Measurements from ENCODE around the gene INMT.

INMT gene

GRCh38 chr7:30796105-30796869, 44.4 kb downstream of the INMT start (continued):
- no peak for TF ChIP-seq ZNF248 (tag by site-specific recombination; IDR thresholded peaks at IDR 0.05)

GRCh38 chr7:30797176-30798040, 45.5 kb downstream of the INMT start:
- Histone ChIP-seq H3K9me3 (ENCODE audit: control insufficient read depth, insufficient read depth, low read depth, low read length) (no peaks in the 10 kb centered on the region), H3K27ac (ENCODE audit: extremely low read depth, low read depth, low read length) (no peak overlapping the region), H3K36me3 (ENCODE audit: control insufficient read depth in 2 of 2, insufficient read depth in 1 of 2, low read length in 2 of 2) (peaks cover 0 to 3% of the 10 kb centered on the region in 2 experiments; a peak in 1 of 3 replicates), H3K4me1 (ENCODE audit: control insufficient read depth, insufficient read depth, low read length) (no peaks in the 10 kb centered on the region), H3K4me3 (ENCODE audit: low read depth, low read length) (no peak overlapping the region)
- TF ChIP-seq, protein P1, sequence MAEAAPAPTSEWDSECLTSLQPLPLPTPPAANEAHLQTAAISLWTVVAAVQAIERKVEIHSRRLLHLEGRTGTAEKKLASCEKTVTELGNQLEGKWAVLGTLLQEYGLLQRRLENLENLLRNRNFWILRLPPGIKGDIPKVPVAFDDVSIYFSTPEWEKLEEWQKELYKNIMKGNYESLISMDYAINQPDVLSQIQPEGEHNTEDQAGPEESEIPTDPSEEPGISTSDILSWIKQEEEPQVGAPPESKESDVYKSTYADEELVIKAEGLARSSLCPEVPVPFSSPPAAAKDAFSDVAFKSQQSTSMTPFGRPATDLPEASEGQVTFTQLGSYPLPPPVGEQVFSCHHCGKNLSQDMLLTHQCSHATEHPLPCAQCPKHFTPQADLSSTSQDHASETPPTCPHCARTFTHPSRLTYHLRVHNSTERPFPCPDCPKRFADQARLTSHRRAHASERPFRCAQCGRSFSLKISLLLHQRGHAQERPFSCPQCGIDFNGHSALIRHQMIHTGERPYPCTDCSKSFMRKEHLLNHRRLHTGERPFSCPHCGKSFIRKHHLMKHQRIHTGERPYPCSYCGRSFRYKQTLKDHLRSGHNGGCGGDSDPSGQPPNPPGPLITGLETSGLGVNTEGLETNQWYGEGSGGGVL (tag by site-specific recombination; IDR thresholded peaks at IDR 0.05): no peak
- TF ChIP-seq ZNF211 (tag by site-specific recombination; IDR thresholded peaks at IDR 0.05; ENCODE audit: low read depth): no peak
- TF ChIP-seq ZNF571 (tag by site-specific recombination; IDR thresholded peaks at IDR 0.05): no peak
- no peak for TF ChIP-seq ZNF146 (tag by site-specific recombination; IDR thresholded peaks at IDR 0.05)
- no peak for TF ChIP-seq ZNF335 (tag by site-specific recombination; conservative IDR thresholded peaks at IDR 0.05)
- TF ChIP-seq, protein P2, sequence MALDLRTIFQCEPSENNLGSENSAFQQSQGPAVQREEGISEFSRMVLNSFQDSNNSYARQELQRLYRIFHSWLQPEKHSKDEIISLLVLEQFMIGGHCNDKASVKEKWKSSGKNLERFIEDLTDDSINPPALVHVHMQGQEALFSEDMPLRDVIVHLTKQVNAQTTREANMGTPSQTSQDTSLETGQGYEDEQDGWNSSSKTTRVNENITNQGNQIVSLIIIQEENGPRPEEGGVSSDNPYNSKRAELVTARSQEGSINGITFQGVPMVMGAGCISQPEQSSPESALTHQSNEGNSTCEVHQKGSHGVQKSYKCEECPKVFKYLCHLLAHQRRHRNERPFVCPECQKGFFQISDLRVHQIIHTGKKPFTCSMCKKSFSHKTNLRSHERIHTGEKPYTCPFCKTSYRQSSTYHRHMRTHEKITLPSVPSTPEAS (tag by site-specific recombination; IDR thresholded peaks at IDR 0.05): no peak
- no peak for TF ChIP-seq ZNF664 (tag by site-specific recombination; IDR thresholded peaks at IDR 0.05)
- TF ChIP-seq ZNF311 (tag by site-specific recombination; IDR thresholded peaks at IDR 0.05; ENCODE audit: borderline replicate concordance): no peak
- TF ChIP-seq BCL11B (tag by site-specific recombination; IDR thresholded peaks at IDR 0.05; ENCODE audit: low read depth): no peak
- TF ChIP-seq ZNF133 (tag by site-specific recombination; IDR thresholded peaks at IDR 0.05): no peak
- no peak for TF ChIP-seq ZNF292 (tag by site-specific recombination; IDR thresholded peaks at IDR 0.05; ENCODE audit: borderline replicate concordance, low read depth)
- no peak for TF ChIP-seq ZNF426 (tag by site-specific recombination; IDR thresholded peaks at IDR 0.05)
- no peak for TF ChIP-seq ZNF366 (tag by site-specific recombination; conservative IDR thresholded peaks at IDR 0.05)
- TF ChIP-seq ZNF776 (tag by site-specific recombination; IDR thresholded peaks at IDR 0.05; ENCODE audit: borderline replicate concordance): no peak
- TF ChIP-seq ZSCAN23 (tag by site-specific recombination; IDR thresholded peaks at IDR 0.05): no peak
- POLR2A ChIA-PET: no interaction called here
- CTCF ChIA-PET: interaction anchor here (0.6 to 3.2 kb wide), 3 partner anchors 121 to 327 kb away, joined by 3 to 13 read pairs (median 3); no protein-coding TSS in a partner anchor

- Histone ChIP-seq H3K36me3 (ENCODE audit: control insufficient read depth in 2 of 2, insufficient read depth in 1 of 2, low read length in 2 of 2) (no peaks in the 10 kb centered on the region), H3K4me3 (ENCODE audit: low read depth, low read length) (no peak overlapping the region), H3K27ac (ENCODE audit: extremely low read depth, low read depth, low read length) (no peak overlapping the region), H3K4me1 (ENCODE audit: control insufficient read depth, insufficient read depth, low read length) (no peaks in the 10 kb centered on the region), H3K9me3 (ENCODE audit: control insufficient read depth, insufficient read depth, low read depth, low read length) (no peaks in the 10 kb centered on the region)
- POLR2A ChIA-PET: interaction anchor here (0.6 kb wide), 1 partner anchor 78 kb away, joined by 4 read pairs; no protein-coding TSS in a partner anchor
- CTCF ChIA-PET: interaction anchor here (0.5 to 1.8 kb wide), 10 partner anchors 15 to 1032 kb away, joined by 3 to 20 read pairs (median 4); no protein-coding TSS in a partner anchor
- peak; percentile 83 for TF ChIP-seq ZNF629 (tag by site-specific recombination; IDR thresholded peaks at IDR 0.05)
- TF ChIP-seq PRDM10 (tag by site-specific recombination; IDR thresholded peaks at IDR 0.05): 0 out of 2 replicates have a peak, but pooled peaks have one; percentile 20
- TF ChIP-seq ZNF677 (tag by site-specific recombination; IDR thresholded peaks at IDR 0.05): no peak
- no peak for TF ChIP-seq ZFP69B (tag by site-specific recombination; IDR thresholded peaks at IDR 0.05)
- TF ChIP-seq YY1 (tag by site-specific recombination; IDR thresholded peaks at IDR 0.05): no peak
- TF ChIP-seq ZNF600 (tag by site-specific recombination; IDR thresholded peaks at IDR 0.05): peak; percentile 62; the same call in 1 of the 2 replicates
- no peak for TF ChIP-seq ZNF521 (tag by site-specific recombination; IDR thresholded peaks at IDR 0.05)
- peak; percentile 91 for TF ChIP-seq ZBTB20 (tag by site-specific recombination; IDR thresholded peaks at IDR 0.05)
Observed at GRCh38 chr7:30799206-30799975, 47.5 kb downstream of the INMT start.

Data from HEK293 (cell line).